KG1 (cell line): ENCODE data around the gene HELB.

Experiments used
- DNase-seq: peaks from one replicate; lab custom pipeline; 2025; lab: John Stamatoyannopoulos, UW

Gene HELB

DNA sequence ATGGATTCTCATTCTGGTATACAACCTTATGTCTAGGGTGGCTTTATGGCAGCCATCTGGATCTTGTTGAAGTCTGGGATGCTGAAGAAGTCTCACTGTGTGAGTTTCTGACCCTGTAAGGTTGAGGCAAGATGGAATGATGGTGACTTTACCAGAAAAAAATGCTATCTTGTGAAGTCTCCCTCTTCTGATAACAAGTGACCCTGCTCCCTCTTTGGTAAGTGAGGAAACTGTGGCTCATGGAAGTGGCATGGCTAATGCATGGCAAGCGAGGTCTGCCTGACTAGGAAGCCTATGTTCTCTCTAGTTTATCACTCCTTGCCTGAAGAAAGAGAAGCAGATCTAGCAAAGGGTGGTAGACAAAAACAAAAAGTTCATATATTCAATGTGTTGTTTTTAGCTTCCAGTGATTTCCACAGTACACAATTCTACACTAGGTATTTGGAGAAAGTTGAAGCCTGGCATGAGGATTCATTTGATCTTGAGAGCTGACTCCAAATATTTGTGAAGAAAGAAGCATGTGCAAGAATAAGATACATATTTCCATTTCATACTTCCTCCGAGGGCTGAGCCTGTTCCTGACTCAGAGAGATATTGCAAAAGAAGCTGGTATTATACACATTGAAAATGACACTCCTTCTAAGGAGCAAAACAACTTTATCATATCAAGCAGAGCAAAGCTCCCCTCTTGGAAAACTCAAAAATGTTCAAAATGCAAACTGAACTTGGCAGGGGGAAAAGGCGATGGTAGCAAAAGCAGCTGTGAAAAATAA lies 63.6 kb downstream of the HELB start:
- no peak for DNase-seq

DNA sequence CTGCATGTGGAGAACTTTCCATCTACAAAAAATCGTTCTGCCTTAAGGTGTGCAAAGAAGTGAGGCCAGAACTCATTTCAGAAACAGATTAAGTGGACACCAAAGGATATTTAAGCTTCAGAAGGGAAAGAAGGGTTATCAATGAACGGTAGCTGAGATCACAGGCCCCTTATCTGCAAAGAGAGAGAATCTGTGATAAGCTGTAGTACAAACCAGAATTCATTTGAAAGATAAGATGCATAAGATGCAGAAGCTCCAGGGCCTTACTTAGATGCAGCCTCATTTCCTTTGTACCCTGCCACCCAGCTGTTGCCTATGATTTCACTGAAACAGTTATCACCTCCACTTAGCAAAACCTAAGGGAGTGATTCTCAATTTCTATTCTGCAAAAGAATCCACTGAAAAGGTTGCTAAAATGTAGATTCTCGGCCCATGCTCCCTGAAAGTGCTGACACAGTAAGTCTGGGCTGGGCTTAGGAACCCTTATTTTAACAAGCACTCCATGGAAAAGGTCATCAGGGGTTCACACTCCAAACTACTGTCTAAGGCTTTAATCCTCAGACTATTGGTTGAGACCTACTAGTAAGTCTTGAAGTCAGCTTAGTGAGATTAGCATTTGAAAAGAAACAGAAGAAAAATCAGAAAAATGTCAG lies 64.8 kb downstream of the HELB start:
- DNase-seq = no peak

DNA sequence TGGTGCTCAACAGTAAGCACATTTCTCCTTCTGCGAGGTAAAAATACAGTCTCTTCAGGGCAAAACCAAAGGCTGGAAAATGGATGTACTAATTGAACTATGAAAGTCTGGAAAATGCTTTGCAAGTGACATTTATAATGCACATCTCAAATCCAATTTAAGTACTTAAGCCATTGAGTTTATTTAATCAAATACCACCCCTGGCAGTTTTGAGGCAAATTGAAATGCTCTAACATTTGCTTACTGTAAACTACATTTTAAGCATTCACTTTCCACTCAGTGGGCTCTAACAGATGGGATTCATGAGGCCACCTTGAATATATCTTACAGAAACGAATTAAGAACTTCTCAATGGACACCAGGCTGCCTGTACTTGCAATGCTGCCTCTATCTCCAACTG lies 69.7 kb downstream of the HELB start:
- DNase-seq = no peak

DNA sequence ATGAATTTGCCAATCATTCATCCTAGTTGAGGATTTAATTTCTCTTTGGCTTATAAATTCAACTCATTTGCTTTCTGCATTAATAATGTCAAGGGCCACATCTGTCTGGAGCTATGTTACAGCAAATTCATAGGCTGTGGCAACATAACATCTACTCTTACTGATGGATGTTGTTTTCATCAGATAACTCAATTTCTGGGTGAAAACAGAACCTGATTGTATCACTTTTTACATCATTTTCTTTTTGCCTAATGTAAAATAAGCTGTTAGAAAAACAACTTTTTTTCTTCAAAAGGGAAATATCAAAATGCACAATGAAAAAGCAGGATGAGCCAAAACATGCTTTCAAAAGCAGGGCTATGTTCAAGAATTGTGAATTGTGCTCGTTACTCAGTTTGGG lies 73.3 kb downstream of the HELB start:
- DNase-seq = no peak

DNA sequence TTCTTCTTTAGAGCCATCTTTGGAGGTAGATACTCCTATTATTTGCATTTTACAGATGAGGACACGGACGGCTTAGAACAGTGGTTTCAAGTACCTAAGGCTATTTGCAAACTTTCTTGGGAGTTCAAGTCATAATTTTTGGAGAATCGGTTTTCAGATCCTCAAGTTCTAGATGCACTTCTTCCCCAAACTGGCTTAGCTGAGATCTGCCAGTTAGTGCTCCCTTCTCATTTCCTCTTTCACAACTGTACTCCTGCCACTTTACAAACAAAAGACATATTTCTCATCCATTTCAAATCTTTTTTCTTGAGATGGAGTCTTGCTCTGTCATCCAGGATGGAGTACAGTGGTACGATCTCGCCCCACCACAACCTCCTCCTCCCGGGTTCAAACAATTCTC lies 77.3 kb downstream of the HELB start:
- DNase-seq = no peak

DNA sequence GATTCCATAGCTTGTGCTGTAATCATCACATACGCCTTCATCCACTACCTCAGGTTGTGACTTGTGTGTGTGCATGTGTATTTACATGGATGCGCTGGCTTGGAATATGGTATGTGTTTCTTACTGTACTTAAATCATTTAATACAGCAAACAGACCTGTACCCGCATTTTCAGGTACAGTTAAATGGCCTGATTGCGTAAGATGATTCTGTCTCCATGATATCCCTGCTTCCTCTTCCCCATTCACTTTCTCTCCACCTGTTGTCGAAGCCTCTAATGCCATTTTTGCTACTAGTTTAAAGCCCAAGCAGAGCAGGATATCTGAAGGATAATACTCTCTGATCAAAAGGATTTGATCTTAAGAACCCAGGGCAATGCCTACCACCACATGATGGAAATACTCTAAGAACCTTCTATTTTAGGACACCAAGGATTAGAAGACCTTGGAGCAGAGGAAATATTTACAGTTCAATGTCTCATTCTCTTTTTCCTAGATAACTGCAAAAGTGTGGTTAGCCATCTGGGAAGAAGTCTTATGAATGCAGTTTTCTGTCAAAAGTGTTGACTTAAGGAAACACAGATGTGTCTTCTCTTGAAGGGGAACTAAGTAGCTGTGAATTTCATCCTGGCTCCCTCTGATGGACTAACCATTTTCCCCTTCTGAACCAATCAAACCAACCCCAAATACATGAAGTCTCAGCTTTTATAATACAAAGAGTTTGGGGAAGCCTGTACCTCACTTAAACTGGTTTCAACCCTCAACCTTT lies 78.7 kb downstream of the HELB start:
- DNase-seq = no peak

DNA sequence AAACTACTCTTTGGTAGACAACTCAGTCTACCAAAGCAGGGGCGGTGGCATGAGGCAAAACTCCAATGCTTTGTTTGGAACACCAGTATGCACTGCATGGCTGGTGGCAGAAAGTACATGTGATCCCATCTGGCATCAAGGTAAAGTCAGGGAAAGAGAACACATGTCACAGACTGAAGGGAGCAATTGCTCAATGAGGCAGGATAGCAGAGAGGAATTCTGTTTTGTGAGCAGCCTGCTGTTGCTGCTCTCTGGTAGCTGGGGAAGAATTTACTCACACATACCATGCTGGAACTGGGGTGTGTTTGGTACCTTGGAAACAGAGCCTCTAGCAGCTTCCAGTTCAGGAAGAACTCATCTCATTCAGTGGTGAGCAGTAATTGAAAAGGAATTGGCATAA lies 84.8 kb downstream of the HELB start:
- DNase-seq = no peak
